Omental fat pad (tissue), 4 donors: ENCODE data around the gene PTPRO. TPM values are rescaled to one million over a fixed set of nuclear protein-coding genes. Genes with fewer than 3 reads are reported as not detected.
A peak's percentile ranks its signal among the peaks of the same experiment; 100 is the strongest.

Experiments used
- ATAC-seq: fragments of 150-250 bp; one replicate; pipeline ENCODE4 v1.9.1; 2016; ENCODE audit warnings: mild to moderate bottlenecking, moderate library complexity; ENCODE audit not compliant: low FRiP score
- DNase-seq: peaks from one replicate; pipeline ENCODE4 v3.0.0-alpha.2; 2019; ENCODE audit warnings: low spot score
- total RNA-seq, 4 donors: library from RNA; depleted of rRNA; stranded (reverse); fragments of >200 nt; gene quantifications; one replicate each; pipeline ENCODE4 v1.1.0, GENCODE V29; 2016
- TF ChIP-seq, protein P1 (sequence below), 3 donors: fragments of 450-650 bp; IDR thresholded peaks; one replicate each; pipeline ENCODE4 v1.5.1; 2016 to 2017; ENCODE audit warnings: antibody characterized with exemption in 3 of 3, mild to moderate bottlenecking in 3 of 3, moderate library complexity in 2 of 3

PTPRO gene
- total RNA-seq, 4 donors from 2014 or later: 2.1 to 12.5 (median 5.7) TPM

DNA sequence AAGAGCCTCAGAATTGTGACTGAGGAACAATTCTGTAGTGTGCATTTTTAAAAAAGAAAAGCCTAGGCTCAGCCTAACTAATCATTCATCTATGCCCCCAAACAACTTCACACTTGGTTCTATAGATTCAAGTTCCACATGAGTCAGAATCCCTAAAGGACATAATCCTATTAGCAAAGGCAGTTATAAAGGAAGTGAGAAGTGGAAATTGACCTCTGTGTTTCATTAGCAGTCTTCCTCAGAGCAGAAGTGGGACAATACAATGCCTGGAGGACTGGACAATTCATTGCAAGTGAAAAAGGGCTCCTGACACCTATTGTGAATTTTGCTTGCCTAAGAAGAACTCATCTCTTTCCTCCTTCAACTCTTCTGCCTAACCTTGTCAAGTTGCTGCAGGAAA, 222.3 kb downstream of the PTPRO start:
- DNase-seq (no peak), ATAC-seq (no peak)
- TF ChIP-seq, protein P1, sequence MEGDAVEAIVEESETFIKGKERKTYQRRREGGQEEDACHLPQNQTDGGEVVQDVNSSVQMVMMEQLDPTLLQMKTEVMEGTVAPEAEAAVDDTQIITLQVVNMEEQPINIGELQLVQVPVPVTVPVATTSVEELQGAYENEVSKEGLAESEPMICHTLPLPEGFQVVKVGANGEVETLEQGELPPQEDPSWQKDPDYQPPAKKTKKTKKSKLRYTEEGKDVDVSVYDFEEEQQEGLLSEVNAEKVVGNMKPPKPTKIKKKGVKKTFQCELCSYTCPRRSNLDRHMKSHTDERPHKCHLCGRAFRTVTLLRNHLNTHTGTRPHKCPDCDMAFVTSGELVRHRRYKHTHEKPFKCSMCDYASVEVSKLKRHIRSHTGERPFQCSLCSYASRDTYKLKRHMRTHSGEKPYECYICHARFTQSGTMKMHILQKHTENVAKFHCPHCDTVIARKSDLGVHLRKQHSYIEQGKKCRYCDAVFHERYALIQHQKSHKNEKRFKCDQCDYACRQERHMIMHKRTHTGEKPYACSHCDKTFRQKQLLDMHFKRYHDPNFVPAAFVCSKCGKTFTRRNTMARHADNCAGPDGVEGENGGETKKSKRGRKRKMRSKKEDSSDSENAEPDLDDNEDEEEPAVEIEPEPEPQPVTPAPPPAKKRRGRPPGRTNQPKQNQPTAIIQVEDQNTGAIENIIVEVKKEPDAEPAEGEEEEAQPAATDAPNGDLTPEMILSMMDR (IDR thresholded peaks at IDR 0.05): no peak

DNA sequence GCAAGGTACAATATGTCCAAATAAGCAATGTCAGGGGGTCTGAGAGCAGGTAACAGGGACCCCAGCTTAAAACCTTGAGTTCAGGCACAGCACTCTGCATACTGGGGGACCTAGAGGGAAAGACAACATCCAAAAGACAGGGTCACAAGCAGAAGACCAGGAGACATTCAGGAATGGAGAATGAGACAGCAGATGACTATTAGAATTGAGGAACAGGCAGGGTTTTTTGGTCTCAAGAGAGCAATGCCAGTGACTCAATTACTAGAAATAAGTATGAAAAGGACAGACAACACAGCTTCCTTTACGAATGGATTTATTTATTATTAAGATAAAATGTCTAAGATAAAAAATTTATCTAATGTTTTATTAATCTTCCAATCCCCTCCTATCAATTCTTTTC, 223.0 kb downstream of the PTPRO start:
- ATAC-seq: no peak

DNA sequence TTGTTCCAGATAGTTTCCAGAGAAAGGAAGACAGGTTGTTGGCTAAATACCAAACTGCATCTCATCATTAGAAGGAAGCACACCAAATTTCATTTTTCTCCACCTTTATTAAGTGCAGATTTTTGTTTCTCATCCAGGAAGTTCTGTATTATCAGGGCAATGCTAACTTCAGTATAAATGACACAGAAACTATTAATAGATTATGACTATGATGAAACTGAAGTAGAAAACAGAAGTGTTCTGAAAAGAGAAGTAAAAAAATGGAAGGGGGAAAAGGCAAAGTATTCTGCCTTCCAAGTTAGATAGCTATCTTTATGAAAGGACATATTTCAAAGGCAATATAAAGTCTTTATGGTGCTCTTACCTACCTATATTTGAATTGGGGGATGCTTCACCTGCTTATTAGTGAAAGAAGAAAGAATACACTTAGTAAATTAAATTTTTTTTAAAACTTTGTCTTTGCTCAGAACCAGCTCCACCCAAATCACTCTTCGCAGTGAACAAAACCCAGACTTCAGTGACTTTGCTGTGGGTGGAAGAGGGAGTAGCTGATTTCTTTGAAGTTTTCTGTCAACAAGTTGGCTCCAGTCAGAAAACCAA, 223.9 kb downstream of the PTPRO start:
- TF ChIP-seq, protein P1 (IDR thresholded peaks at IDR 0.05): no peak
- DNase-seq (no peak), ATAC-seq (peak; percentile 43)

More for the DNA sequence above, 223.0 kb downstream of the PTPRO start:
- no peak for DNase-seq
- TF ChIP-seq, protein P1 (IDR thresholded peaks at IDR 0.05): no peak

DNA sequence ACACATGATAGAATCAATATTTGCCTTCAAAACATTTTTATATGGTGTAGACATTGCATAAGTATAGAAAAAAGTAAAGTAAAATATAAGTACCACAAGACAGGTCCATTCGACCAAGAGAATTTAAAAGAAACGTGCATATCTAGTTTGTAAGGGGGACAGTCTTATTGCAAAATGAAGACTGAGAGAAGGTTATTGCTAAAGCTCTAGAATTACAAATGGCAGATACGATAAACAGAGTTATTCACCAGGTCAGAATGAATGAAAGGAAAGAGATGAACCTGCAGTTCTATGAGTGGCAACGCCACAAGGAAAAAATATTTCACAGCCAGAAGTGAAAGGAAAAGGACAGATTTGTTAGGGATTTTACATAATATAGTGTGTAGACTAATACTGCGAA, 224.8 kb downstream of the PTPRO start:
- DNase-seq (no peak), ATAC-seq (no peak)
- TF ChIP-seq, protein P1 (IDR thresholded peaks at IDR 0.05): no peak

DNA sequence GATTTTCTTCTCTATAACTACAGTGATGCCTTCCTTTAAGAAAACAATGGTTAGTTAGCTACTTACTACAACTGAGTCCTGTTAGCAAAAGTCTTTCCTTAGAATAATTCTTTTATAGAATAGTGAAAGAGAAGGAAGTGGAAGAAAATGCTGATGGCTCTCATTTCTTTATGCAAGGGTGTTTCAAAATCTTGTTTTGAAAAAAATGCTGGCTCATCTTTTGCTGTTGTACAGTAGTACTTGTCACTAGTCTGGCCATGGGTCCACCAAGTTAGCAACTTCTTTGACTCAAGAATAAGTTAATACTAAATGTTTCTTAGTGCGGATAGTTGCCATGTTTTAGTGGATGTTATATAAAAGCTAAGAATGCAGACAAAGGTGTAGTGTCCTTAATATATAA, 225.4 kb downstream of the PTPRO start:
- DNase-seq (no peak), ATAC-seq (no peak)
- TF ChIP-seq, protein P1 (IDR thresholded peaks at IDR 0.05): no peak

DNA sequence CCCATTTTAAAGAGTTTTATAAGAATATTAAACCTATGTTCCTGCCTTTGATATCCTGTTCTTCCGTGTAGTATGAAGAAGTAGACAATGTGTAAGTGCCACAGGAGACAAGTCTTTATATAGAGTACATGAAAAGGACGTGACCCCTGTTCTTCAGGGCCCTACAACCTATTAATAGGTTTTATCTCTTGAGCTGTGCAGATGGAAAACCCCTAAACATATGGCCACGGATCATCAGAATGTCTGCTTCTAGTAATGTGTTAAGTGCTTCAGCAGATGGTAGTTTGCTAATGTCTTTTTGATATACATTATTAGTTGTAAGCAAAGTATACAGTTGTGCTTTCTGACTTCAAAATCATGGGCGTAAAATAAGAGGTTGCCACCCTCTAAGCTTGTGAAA, 228.5 kb downstream of the PTPRO start:
- no peak for ATAC-seq
- TF ChIP-seq, protein P1 (IDR thresholded peaks at IDR 0.05): no peak
- no peak for DNase-seq

DNA sequence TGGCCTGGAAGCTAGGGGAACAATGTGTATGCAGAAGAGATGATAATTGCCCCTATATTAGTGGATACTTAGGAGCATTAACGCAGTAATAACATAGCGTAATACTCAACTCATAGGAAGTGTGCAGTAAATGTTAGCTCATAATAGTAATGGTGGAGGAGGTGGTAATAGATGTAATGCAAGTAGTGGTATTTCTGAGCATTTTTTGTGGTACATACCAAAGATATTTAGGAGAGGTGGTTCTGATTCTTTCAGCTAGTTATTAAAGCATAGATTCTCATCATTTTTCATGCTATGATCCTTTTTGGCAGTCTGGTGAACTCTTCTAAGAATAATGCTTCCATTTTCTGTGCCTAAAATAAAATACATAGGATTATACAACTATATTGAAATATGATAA, 233.1 kb downstream of the PTPRO start:
- ATAC-seq: no peak
- TF ChIP-seq, protein P1 (IDR thresholded peaks at IDR 0.05): no peak
- DNase-seq: no peak
